SK-N-SH treated with all-trans-retinoic acid at 6 μM for 48 hours (cell line): ENCODE measurements around the gene PLXNA4.

Experiments
- GLIS3 ChIP-seq: fragments of 250-450 bp; sonication (Bioruptor Pico); IDR thresholded peaks from 2 replicates; pipeline ENCODE4 v1.5.0; 2020; ENCODE audit warnings: mild to moderate bottlenecking, moderate library complexity
- ZFP3 ChIP-seq: fragments of 250-450 bp; sonication (Bioruptor Pico); IDR thresholded peaks from 2 replicates; pipeline ENCODE4 v1.5.0; 2020; ENCODE audit warnings: mild to moderate bottlenecking, moderate library complexity

DNA sequence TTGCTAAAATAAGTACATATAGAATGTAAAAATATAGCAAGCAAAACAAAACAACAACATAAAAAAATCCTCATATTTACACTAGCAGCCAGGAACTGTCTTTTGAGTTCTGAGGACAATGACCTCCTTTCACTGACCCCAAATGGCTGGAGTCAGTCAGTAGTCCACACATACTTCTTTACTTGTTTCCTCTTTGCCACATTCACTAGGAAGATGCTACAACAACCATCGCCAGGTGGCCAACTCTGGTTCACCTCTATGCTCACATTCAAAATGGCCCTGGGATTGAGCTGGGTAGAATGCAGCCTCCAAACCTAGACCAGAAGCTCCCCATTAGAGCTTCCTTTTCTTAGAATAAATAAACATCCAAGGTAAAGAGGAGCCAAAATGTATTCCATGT lies 356.2 kb downstream of the PLXNA4 start:
- TF ChIP-seq ZFP3 (no peak), GLIS3 (no peak)
